G401.6 (cell line): ENCODE results near the gene HOXC11.

Source experiments
- FAIRE-seq: peaks from 2 replicates; lab custom pipeline; 2012; peaks lifted over from hg19 to GRCh38; lab: Jason Lieb, UNC

HOXC11 gene

DNA sequence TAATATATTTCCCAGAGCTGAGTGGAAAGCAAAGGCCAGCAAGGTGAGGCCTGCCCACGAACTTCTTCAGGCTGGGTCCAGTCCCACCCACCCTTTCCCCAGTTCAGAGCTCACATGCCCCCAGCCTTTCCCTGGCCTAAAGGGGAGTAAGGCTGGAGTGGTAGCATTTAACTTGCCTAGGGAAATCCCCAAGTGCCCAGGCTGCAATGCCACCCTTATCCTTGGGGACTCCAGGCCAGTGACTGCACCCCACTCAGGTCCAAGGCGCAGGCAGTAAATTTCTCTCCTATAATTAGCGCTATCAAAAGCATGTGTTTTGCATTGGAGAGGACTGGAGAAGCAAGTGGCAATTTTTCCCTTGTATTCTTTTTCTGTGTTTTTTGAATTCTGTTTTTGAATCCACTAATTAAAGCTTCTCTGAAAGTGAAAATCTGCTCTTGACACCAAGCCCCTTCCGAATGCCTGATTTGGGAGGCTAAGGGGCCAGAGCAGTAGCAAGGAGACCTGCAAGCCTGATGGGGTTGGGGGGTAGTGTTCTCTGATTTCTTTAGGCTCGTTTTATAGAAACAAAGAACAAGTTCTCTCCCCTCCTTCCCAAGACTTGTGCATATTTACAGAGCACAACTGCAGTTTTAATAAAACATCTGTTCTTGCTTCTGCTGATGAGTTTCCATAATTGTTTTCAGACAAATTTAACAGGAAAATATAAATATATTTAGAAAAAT, 51.8 kb downstream of the HOXC11 start:
- FAIRE-seq = no peak

- no peak for FAIRE-seq
Measured at GRCh38 chr12:54025499-54026405, 52.8 kb downstream of the HOXC11 start.

DNA sequence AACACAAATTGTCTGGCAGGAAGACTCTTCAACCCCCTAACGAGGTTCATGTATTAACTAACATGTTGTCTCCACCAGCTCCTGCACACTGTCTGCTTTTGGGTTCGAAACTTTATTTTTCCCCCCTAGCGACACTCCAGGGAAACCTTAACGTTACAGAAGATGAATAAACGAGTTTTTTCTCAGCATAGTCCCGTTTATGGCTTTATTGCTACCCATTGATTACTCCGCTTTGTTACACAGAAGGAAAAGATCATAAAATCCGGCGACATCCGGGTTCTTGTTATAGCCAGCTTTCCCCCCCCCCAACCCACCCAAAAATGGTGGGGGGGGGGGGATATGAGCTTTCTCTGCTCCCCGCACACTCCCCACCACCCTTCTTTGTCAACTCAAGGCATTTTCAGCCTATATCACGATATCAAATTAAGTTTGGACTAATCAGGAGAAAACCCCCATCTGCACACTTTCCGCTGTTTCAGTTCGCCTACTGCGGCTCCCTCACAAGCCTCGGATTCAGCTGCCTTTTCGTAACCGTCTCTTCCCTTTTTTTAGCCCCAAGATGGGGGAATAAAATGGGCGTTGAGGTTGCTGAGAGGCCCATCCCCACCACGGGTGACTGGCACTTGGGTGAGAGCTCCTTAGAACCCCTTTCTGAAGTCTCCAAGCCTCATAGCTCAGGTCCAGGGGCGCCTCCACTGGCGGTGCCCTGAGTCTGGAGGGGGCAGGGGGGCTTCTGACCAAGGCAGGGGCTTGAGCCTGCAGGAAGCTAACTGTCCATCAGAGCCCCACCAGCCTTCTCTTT, 53.9 kb downstream of the HOXC11 start:
- FAIRE-seq = no peak
